Stimulated activated CD4-positive, alpha-beta T cell treated with anti-CD3 and anti-CD28 coated beads, Interleukin-12 subunit alpha, Interleukin-12 subunit beta, amount 100 ng/mL, for 24 hours (primary cell): ENCODE data around the gene TMEM45B.
"Not testable (repeated sequence)": the region's sequence is repeated elsewhere in the genome, so short reads cannot be mapped to it uniquely, and the experiment has no call there.

Experiments used
- DNase-seq, 2 experiments: peaks; one replicate each; pipeline ENCODE4 v3.0.0-alpha.2; 2020; ENCODE audit warnings: low read depth in 2 of 2

Gene TMEM45B

GRCh38 chr11:129815596-129816461, at the start of gene TMEM45B:
TMEM45B (plus strand) TSS chr11:129815848; CDS start chr11:129852483, 36,635 bp downstream.
- peak in 1 of 2 experiments; percentile 22 for DNase-seq

DNA sequence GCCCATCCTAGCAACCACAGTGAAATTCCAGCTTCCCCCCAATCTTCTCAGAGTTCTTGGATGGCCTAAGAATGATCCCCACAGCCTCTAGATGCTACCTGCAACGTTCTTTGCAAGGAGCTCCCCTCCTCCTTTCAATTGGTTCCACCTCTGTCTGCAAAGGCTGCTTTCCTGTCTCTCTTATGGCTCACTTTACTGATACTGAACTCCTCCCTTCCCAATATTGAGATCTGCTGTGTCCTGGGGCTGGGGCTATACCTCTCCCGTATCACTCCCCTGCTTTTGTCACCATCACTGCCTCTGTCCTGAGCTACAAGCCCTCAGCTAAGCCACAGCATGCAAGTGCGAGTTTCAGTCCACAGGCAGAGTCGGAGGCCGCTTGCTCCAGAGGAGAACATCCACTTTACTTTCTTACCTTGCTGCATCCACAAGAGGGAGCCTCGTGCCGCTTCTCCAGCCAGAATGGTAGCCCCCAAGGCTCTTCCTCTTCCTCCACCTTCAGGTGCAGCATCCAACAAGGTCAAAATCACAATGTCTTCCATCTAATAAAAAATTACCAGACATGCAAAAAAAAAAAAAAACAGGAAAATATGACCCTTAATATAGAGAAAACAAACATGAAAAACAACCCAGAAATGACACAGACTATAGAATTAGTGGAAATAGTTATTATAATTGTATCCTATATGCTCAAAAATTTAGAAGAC, 48.6 kb upstream of the TMEM45B start:
- no peak for DNase-seq

DNA sequence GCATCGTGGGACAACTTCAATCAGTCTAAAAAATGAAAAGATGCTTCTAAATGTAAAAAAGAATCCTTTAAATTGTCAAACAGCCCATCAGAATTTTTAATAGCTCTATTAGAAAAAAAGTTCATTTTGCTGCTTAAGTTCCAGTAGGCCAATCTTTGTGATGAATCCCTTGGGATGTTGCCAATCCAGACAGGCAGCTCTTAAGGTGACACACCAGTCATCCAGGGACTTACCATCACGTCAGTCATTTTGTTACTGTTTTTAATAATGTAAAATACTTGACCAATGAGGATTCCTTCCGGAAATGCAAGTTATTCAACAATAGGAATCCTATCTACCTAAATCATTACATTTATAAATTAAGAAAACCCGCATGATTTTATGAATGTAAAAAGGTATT, 47.8 kb upstream of the TMEM45B start:
- no peak for DNase-seq

DNA sequence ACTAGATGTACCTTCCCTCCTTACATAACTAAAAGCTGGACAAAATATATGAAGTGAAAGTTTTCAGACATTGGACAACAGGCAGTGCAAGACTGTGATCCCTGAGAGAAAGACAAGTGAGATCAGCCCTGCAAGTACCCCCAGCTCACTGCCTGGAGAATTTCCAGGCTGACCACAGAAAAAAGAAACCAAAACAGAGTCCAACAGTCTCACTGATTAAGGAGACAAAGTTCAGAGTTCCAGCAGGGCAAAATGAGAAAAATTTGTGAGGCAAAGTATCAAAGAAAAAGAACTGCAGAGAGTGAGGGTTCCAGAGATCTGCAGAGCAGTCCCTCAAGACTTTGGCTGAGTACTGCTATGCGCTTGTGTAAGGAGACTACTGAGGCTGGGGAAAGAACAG, 47.3 kb upstream of the TMEM45B start:
- no peak for DNase-seq

DNA sequence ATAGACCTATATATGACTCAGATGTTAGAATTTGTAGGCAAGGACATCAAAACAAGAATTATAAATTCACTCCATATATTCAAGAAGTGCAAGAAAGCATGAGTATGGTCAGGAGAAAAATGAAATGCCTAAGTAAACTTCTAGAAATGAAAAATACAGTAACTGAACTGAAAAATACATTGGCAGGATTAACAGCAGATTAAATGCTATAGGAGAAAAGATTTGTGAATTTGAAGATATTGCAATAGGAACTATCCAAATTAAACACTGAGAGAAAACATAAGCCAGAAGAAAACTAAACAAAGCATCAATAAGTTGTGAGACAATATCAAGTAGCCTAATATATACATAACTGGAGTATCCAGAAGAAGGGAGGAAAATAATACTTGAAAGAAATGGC, 46.6 kb upstream of the TMEM45B start:
- no peak for DNase-seq

- no peak for DNase-seq
Measured at GRCh38 chr11:129770993-129771392, 44.7 kb upstream of the TMEM45B start.

DNA sequence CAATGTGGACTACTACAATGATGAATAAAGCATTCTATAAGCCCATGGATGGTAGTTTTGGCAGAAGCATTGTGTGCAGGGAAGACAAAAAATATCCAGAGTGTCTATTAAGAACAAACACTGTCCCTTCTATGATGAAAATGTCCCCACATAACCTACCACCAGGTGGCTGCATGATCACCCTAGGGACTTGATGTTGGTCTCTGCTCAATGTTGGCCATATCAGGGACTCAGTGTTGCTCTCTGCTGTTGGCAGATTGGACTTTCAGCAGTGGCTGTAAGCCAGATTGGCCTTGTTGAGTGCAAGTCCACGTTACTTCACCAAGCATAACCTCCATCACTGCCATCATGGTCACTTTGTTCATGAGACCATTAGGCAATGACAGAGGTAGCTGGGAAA, 44.2 kb upstream of the TMEM45B start:
- not testable (repeated sequence) for DNase-seq

DNA sequence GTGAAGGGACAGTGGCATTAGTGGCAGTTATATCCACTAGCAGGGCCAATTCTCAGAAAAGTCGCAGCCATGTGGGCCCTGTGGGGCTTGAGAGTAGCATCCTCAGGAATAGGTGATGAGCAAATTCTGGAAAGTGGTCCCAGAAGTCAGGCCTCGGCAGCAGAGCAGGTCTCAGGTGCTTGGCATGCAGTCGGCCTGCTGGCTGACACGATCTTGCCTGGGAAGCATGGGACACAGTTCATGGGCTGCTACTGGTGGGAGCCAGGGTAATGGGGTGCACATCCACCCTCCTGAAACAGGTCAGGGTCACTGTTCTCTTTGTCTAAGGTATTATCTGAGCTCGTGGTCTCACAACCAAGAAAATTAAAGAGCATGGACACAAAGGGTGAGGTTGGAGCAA, 36.8 kb upstream of the TMEM45B start:
- no peak for DNase-seq

DNA sequence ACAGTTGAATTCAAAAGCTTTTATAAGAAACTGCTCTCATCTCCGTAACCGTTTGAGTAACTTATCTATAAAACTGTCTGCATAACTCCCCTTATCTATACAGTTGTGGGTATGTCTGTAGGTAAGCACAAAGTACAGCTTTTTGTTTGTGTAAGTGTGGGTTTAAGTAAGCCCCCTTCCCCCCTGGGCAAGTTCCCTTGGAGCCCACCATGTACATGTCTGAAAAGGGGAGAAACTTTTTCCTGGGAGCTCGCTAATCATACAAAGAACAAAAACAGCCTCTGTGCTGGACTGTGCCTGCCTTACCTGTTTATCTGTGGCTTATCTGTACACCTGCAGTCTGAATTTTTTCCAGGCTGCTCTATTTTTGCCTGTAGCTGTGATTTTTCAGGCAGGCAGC, 36.3 kb upstream of the TMEM45B start:
- DNase-seq, result no peak

- DNase-seq, result no peak
Measured at GRCh38 chr11:129785383-129786111, 30.1 kb upstream of the TMEM45B start.

DNA sequence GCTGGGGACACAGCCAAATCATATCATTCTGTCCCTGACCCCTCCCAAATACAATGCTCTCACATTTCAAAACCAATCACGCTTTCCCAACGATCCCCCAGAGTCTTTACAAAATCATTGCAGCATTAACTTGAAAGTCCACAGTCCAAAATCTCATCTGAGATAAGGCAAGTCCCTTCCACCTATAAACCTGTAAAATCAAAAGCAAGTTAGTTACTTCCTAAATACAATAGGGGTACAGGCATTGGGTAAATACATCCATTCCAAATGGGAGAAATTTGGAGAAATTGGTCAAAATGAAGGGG, 29.6 kb upstream of the TMEM45B start:
- not testable (repeated sequence) for DNase-seq

DNA sequence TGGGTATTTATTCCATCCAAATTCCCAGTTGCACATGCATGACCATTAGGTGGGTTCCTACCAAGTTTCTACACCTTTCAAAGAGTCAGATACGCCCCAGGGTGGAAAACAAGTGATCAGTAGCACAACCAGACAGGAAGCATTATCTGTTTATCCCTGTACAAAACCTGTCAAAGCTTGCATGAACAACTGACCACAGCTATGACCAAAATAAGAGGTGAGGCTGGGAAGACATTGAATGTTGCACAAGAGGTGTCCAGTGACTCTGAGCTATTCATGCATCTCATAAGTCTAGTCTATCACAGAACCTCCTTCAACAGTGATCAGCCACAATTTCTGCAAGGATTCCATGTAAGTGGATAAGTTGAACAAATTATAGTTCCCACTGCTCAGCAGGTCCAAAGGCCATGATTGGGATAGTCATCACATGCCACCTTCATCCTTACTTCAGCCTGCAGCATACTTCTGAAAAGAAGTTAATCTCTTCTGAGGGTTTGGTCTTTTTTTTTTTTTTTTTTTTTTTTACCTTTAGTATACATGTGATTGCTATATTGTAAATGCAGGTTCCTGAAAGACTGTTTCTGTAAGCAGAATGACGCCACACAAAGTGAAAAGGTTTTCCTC, 28.0 kb upstream of the TMEM45B start:
- no peak for DNase-seq

DNA sequence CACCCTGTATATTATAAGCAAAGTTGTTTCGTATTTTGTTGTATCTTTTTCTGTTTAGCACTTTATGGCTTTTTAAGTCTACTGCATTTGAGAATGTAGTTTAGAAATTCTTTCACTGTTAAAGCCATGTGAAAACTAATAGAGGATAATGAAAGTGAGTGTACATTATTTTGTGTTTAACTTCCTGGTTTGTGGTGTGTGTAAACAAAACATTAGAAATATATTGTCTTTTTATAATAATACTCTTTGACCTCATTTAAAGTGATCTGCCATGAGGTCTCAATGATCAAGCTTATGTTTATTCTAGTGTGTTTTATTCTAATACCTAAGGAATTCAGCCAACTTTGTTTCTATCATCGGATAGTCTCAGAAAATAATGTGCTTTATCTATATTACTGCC, 27.4 kb upstream of the TMEM45B start:
- DNase-seq, result no peak

DNA sequence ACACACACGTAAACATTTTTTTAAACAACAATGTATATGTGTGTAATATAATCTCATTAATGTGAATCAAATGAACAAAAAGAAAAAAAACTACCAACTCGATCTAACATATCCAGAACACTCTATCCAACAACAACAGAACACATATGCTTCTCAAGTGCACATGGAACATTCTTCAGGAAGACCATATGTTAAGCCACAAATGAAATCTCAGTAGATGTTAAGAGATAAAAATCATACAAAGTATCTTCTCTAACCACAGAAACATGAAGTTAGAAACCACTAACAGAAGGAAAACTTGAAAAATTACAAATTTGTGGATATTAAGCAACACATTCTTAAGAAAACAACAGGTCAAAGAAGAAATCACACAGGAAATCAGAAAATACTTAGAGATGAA, 25.5 kb upstream of the TMEM45B start:
- no peak for DNase-seq

DNA sequence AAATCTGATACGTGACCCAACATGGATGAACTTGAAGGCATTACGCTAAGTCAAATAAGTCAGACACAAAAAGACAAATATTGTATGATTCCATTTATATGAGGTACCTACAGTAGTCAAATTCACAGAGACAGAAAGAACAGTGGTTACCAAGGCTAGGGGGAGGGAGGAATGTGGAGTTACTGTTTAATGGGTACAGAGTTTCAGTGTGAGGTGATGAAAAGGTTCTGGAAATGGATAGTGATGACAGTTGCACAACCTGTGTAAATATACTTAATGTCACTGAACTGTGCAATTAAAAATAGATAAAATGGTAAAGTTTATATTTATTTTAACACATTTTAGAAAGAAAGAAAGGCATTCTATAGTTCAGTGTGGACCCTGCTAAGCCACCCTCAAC, 24.1 kb upstream of the TMEM45B start:
- DNase-seq, result no peak

- no peak for DNase-seq
Measured at GRCh38 chr11:129792663-129793062, 23.0 kb upstream of the TMEM45B start.

DNA sequence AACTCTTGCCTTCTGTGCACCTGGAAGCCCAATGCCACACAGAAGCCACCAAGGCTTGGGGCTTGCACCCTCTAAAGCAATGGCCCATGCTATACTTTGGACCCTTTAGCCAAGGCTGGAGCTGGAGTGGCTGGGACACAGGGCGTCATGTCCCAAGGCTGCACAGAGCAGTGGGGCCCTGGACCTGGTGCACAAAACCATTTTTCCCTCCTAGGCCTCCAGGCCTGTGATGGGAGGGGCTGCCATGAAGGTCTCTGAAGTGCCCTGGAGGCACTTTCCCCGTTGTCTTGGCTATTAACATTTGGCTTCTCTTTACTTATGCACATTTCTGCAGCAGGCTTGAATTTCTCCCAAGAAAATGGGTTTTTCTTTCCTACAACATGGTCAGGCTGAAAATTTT, 20.6 kb upstream of the TMEM45B start:
- DNase-seq, result no peak

GRCh38 chr11:129798212-129798611, 17.4 kb upstream of the TMEM45B start:
- no peak for DNase-seq

- not testable (repeated sequence) for DNase-seq
Measured at GRCh38 chr11:129800162-129800561, 15.5 kb upstream of the TMEM45B start.

DNA sequence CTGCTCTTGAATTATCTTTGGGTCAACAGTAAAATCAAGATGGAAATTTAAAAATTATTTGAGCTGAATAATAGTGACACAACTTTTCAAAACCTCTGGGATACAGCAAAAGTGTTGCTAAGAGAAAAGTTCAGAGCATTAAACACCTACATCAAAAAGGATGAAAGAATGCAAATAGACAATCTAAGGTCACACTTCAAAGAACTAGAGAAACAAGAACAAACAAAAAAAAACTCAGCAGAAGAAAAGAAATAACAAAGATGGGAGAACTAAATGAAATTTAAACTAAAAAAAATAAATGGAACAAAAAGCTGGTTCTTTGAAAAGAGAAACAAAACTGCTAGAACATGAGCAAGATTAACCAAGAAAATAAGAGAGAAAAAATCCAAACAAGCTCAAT, 15.0 kb upstream of the TMEM45B start:
- no peak for DNase-seq

GRCh38 chr11:129803533-129803932, 12.1 kb upstream of the TMEM45B start:
- DNase-seq, result no peak

DNA sequence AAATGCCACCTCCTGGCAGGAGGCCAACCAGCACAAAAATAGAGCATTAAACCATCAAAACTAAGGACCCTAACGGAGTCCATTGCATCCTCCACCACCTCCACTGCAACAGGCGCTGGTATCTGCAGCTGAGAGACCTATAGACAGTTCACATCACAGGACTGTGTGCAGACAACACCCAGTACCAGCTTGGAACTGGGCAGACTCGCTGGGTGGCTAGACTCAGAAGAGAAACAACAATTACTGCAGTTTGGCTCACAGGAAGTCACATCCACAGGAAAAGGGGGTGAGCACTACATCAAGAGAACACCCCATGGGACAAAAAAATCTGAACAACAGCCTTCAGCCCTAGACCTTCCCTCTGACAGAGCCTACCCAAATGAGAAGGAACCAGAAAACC, 11.6 kb upstream of the TMEM45B start:
- no peak for DNase-seq
